GM18502 (cell line): Measurements from ENCODE around the gene CYP2R1.

Source experiments
- ATAC-seq: cut with Tn5 transposase; IDR thresholded peaks from one replicate; pipeline ENCODE4 v1.9.1; 2021; ENCODE audit warnings: mild to moderate bottlenecking; ENCODE audit not compliant: unreplicated experiment, poor library complexity

Gene CYP2R1

DNA sequence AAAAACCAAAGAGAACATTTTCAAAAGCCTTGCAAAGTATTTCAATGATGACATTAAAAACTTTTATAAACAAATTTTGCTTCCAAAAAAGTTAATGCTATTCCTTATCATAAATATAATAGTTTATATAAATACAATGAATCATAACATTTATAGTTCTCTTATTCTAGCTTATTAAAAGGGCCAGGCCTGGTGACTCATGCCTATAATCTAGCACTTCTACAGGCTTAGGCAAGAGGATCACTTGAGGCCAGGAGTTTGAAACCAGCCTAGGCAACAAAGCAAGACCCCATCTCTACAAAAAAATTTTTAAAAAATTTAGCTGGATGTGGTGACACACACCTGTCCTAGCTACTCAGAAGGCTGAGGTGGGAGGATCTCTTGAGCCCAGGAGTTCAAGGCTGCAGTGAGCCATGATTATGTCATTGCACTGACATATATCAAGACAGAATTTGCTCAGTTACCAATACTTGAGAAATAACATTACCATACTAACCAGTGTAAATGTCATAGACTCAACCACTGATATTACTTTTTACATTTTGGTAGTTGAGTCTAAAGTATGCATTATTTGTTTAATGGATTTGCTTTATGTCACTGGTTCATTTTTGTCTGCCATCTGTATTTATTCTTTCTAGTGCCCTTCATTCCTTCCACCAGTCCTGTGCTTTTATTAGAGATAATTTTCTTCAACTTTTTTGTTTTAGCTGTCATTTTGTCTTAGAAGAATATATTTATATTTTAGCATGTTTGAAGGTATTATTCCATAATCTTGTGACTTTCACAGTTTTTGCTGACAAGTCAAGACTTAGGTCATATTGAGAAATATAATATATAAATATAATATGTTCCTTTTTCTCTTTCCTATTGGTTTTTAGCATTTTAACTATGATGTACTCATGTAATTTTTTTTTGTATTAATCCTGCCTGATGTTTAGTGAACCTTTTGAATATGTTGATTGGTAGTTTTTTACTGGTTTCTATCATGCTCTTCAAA, 56.2 kb downstream of the CYP2R1 start:
- no peak for ATAC-seq
